GM12873 (cell line): ENCODE results near the gene PPT1.

Source experiments
- TF ChIP-seq, protein P1 (sequence below): IDR thresholded peaks from 2 replicates; pipeline ENCODE4 v1.5.1; 2012; ENCODE audit warnings: low read depth, mild to moderate bottlenecking, moderate library complexity, low read length, control low read depth; ENCODE audit not compliant: insufficient read depth; ENCODE audit errors: missing control alignments

The PPT1 gene

DNA sequence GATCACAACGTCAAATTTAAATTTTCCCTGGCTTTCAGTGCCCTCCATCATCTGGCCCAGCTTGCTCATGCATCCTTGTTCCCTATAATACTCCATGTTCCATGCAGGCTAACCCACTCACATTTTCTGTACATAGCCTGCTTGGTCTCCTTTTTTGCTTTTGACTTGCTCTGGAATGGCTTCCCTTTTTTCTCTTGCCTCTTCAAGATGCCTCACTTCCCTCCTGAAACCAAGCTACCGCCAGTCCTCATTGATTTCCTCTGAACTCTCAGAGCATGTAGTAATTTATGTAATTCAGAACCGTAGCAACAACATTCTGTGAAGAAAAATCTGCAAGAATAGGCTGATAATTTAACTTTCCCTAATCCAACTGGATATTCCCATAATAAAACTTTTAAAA is 46.2 kb downstream of the PPT1 start:
- TF ChIP-seq, protein P1, sequence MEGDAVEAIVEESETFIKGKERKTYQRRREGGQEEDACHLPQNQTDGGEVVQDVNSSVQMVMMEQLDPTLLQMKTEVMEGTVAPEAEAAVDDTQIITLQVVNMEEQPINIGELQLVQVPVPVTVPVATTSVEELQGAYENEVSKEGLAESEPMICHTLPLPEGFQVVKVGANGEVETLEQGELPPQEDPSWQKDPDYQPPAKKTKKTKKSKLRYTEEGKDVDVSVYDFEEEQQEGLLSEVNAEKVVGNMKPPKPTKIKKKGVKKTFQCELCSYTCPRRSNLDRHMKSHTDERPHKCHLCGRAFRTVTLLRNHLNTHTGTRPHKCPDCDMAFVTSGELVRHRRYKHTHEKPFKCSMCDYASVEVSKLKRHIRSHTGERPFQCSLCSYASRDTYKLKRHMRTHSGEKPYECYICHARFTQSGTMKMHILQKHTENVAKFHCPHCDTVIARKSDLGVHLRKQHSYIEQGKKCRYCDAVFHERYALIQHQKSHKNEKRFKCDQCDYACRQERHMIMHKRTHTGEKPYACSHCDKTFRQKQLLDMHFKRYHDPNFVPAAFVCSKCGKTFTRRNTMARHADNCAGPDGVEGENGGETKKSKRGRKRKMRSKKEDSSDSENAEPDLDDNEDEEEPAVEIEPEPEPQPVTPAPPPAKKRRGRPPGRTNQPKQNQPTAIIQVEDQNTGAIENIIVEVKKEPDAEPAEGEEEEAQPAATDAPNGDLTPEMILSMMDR: no peak

DNA sequence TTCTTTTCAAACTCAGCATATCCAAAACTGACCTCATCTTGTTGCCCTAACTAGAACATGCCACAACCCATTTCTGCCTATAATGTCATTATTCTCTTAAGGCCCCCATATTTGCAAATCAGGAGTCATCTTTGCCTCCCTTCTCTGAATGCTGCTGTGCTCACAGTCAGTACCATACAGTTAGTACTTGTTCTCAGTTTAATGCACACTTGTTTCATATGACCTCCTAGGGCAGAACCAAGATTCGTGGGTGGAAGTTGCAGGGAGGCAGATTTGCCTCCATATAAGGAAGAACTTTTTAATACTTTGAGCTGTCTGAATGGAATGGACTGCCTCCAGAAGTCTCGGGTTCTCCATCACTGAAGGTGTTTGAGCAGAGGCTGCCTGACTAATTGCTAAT is 47.3 kb downstream of the PPT1 start:
- TF ChIP-seq, protein P1: no peak

DNA sequence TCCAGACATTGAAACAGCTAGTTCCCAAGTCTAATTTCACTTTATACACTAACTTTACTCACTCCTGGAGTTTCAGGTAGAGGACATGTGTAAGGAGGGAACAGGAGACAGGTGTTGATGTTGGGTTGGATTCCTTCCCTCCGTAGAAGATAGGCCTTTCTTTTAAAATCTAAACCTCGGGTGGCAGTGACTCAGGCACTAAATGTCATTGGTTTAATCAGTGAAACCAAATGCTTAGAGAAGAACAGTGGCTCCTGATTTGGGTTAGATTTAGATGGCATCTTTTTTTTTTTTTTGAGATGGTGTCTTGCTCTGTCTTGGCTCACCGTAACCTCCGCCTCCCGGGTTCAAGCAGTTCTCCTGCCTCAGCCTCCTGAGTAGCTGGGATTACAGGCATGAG is 49.3 kb downstream of the PPT1 start:
- TF ChIP-seq, protein P1: no peak

DNA sequence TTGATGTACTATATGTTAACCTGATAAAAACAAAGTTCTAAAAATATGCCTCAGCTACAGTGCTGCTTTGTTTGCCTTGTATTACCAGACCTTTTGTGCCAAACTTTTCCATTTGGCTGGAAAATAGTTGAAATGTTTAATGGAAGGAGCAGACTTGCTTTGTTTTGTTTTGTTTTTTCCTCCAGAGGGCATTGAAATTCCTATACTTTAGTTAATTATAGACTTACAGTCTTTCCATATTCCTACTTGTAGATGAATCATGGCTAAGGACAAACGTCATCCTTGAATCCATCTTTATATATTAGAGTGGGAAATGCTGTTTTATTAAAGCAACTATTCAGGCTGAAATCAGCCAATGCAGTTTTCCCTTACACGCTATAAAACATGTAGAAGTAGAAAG is 49.8 kb downstream of the PPT1 start:
- TF ChIP-seq, protein P1: no peak

DNA sequence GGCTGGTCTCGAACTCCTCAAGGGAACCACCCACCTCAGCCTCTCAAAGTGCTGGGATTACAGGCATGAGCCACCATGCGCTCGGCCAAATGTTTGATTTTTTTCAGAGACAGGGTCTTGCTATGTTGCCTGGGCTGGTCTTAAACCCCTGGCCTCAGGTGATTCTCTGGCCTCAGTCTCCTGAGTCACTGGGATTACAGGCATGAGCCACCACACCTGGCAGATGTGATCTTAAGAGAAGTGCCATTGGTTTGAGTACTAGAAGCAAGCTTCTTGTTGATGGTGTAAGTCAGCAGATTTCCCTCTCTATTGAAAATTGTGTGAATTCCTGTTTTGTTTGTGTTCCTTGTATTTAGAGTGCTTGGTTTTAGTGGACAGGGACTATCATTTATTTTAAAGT is 51.3 kb downstream of the PPT1 start:
- TF ChIP-seq, protein P1: no peak

DNA sequence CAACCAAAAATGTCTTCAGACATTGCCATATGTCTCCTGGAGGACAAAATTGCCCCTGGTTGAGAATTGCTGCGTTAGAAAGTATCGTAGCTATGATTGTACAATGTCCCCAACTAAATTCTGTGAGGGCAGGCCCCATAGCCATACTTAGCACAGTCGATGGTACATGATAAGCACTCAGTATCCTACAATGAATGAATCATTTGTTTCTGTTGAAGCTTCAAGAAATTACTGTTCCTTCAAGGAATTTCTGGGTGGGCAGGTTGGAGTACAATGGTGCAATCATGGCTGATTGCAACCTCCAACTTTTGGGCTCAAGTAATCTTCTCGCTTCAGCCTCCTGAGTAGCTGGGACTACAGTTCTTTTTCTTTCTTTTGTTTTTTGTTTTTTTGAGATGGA is 51.9 kb downstream of the PPT1 start:
- TF ChIP-seq, protein P1: no peak

DNA sequence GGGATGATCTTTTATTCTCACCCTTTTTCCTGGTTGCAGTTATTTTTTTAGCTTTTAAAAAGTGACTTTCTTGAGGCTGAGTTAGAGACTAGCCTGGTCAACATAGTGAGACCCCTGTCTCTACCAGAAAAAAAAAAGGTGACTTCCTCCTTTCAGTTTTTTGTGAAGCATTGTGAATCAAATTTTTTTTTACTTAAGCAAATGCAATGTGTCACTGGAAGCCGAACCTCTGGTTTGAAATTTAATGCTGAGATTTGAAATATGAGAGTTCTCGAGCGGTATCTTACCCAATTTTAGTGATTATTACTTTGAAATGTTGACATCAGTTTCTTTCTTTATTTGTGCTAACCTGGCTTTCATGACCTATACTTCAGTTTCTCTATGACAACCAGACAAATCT is 52.9 kb downstream of the PPT1 start:
- TF ChIP-seq, protein P1: no peak
